HG03342 (cell line): Measurements from ENCODE around the gene HIPK4.
"Not testable (repeated sequence)": the region's sequence is repeated elsewhere in the genome, so short reads cannot be mapped to it uniquely, and the experiment has no call there.

Experiments
- ATAC-seq: cut with Tn5 transposase; IDR thresholded peaks from one replicate; pipeline ENCODE4 v1.9.1; 2021; ENCODE audit warnings: mild to moderate bottlenecking, moderate library complexity; ENCODE audit not compliant: unreplicated experiment

The HIPK4 gene

GRCh38 chr19:40418040-40418439 lies 28.1 kb upstream of the HIPK4 start:
- no peak for ATAC-seq

- no peak for ATAC-seq
Measured at GRCh38 chr19:40417643-40417981, 27.6 kb upstream of the HIPK4 start.

GRCh38 chr19:40416918-40417642 lies 27.1 kb upstream of the HIPK4 start:
- ATAC-seq: no peak

GRCh38 chr19:40415768-40416167 lies 25.8 kb upstream of the HIPK4 start:
- no peak for ATAC-seq

- ATAC-seq: no peak
Measured at GRCh38 chr19:40414542-40415535, 24.9 kb upstream of the HIPK4 start.

- no peak for ATAC-seq
Measured at GRCh38 chr19:40413291-40413845, 23.4 kb upstream of the HIPK4 start, which contains the start of gene PRX. Gene PRX, minus strand, starts transcription at chr19:40413378. Its CDS starts 5,446 bp downstream, at chr19:40407932.

- ATAC-seq: no peak
Measured at GRCh38 chr19:40412866-40413265, 22.9 kb upstream of the HIPK4 start.

GRCh38 chr19:40411958-40412499 lies 22.0 kb upstream of the HIPK4 start:
- ATAC-seq: no peak

- no peak for ATAC-seq
Measured at GRCh38 chr19:40411125-40411842, 21.3 kb upstream of the HIPK4 start.

- ATAC-seq: no peak
Measured at GRCh38 chr19:40410030-40410389, 20.0 kb upstream of the HIPK4 start.

GRCh38 chr19:40408598-40408925 lies 18.6 kb upstream of the HIPK4 start:
- ATAC-seq: not testable (repeated sequence)

GRCh38 chr19:40407714-40408597 lies 18.0 kb upstream of the HIPK4 start:
- no peak for ATAC-seq

- peak; percentile 64 for ATAC-seq
Measured at GRCh38 chr19:40403262-40403984, 13.4 kb upstream of the HIPK4 start.

GRCh38 chr19:40400559-40400958 lies 10.6 kb upstream of the HIPK4 start:
- ATAC-seq: no peak

- ATAC-seq: no peak
Measured at GRCh38 chr19:40398417-40399131, 8.6 kb upstream of the HIPK4 start.

GRCh38 chr19:40397568-40397906 lies 7.6 kb upstream of the HIPK4 start:
- ATAC-seq: no peak

GRCh38 chr19:40396886-40397567 lies 7.0 kb upstream of the HIPK4 start:
- no peak for ATAC-seq

GRCh38 chr19:40395956-40396355 lies 6.0 kb upstream of the HIPK4 start:
- ATAC-seq: no peak
